HepG2 (cell line): ENCODE results near the gene MSI2.

ENCODE experiments used
- POLR2A ChIP-seq, 2 experiments: IDR thresholded peaks; 2 replicates each; pipeline ENCODE4 v1.6.1; 2011; ENCODE audit warnings: low read depth in 2 of 2, low read length in 2 of 2, mild to moderate bottlenecking in 1 of 2, moderate library complexity in 1 of 2; ENCODE audit not compliant: insufficient read depth in 1 of 2
- TF ChIP-seq, protein P1 (sequence below): sonication (generic); formaldehyde crosslinking; IDR thresholded peaks from 2 replicates; pipeline ENCODE4 v1.4.0; 2020; ENCODE audit warnings: missing genetic modification reagents, mild to moderate bottlenecking, borderline replicate concordance

DNA sequence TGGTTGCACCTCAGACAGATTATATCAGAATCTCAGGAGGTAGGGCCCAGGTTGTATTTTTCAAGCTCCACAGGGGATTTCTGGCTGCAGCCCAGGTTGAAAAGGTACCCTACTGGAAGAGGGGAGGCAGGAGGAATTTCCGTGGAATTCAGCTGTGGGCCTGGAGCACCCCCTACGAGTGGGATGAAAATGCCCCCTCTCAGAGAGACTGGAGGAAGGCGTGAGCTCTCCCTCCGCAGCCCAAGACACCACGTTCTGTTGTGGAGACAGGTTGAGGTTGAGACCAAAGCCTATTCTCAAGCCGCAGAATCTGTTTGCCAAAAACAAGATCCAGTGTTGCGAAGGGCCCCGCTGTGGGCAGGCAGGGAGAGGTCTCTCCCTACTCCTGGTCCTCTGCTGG is 386.7 kb downstream of the MSI2 start:
- TF ChIP-seq, protein P1, sequence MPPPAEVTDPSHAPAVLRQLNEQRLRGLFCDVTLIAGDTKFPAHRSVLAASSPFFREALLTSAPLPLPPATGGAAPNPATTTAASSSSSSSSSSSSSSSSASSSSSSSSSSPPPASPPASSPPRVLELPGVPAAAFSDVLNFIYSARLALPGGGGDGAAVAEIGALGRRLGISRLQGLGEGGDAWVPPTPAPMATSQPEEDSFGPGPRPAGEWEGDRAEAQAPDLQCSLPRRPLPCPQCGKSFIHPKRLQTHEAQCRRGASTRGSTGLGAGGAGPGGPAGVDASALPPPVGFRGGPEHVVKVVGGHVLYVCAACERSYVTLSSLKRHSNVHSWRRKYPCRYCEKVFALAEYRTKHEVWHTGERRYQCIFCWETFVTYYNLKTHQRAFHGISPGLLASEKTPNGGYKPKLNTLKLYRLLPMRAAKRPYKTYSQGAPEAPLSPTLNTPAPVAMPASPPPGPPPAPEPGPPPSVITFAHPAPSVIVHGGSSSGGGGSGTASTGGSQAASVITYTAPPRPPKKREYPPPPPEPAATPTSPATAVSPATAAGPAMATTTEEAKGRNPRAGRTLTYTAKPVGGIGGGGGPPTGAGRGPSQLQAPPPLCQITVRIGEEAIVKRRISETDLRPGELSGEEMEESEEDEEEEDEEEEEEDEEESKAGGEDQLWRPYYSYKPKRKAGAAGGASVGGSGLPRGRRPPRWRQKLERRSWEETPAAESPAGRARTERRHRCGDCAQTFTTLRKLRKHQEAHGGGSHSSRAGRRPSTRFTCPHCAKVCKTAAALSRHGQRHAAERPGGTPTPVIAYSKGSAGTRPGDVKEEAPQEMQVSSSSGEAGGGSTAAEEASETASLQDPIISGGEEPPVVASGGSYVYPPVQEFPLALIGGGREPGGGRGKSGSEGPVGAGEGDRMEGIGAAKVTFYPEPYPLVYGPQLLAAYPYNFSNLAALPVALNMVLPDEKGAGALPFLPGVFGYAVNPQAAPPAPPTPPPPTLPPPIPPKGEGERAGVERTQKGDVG (CRISPR knock-in tag), result no peak
- no peak for TF ChIP-seq POLR2A (IDR thresholded peaks at IDR 0.05; ENCODE audit: insufficient read depth in 1 of 2, low read depth in 2 of 2, low read length in 2 of 2)
